Activated T-cell treated with anti-CD3 and anti-CD28 coated beads, Interleukin-2, amount 50 U/mL, for 24 hours (primary cell): ENCODE measurements around the gene TKT.
"Not testable (repeated sequence)": the region's sequence is repeated elsewhere in the genome, so short reads cannot be mapped to it uniquely, and the experiment has no call there.

ENCODE experiments used
- DNase-seq: peaks from one replicate; pipeline ENCODE4 v3.0.0-alpha.2; 2020
- H3K27ac Mint-ChIP-seq: 2 replicates; pipeline ENCODE4 v1.8.0; 2020; ENCODE audit warnings: mild to moderate bottlenecking, mixed read lengths
- H3K27me3 Mint-ChIP-seq: 2 replicates; pipeline ENCODE4 v1.8.0; 2020; ENCODE audit warnings: mixed read lengths
- H3K36me3 Mint-ChIP-seq: 2 replicates; pipeline ENCODE4 v1.8.0; 2020; ENCODE audit warnings: low read depth, mixed read lengths
- H3K4me1 Mint-ChIP-seq: 2 replicates; pipeline ENCODE4 v1.8.0; 2020; ENCODE audit warnings: low read depth, mixed read lengths
- H3K4me3 Mint-ChIP-seq: 2 replicates; pipeline ENCODE4 v1.8.0; 2020; ENCODE audit warnings: mild to moderate bottlenecking, moderate library complexity, mixed read lengths
- H3K9me3 Mint-ChIP-seq: 2 replicates; pipeline ENCODE4 v1.8.0; 2020; ENCODE audit warnings: mixed read lengths

The TKT gene

DNA sequence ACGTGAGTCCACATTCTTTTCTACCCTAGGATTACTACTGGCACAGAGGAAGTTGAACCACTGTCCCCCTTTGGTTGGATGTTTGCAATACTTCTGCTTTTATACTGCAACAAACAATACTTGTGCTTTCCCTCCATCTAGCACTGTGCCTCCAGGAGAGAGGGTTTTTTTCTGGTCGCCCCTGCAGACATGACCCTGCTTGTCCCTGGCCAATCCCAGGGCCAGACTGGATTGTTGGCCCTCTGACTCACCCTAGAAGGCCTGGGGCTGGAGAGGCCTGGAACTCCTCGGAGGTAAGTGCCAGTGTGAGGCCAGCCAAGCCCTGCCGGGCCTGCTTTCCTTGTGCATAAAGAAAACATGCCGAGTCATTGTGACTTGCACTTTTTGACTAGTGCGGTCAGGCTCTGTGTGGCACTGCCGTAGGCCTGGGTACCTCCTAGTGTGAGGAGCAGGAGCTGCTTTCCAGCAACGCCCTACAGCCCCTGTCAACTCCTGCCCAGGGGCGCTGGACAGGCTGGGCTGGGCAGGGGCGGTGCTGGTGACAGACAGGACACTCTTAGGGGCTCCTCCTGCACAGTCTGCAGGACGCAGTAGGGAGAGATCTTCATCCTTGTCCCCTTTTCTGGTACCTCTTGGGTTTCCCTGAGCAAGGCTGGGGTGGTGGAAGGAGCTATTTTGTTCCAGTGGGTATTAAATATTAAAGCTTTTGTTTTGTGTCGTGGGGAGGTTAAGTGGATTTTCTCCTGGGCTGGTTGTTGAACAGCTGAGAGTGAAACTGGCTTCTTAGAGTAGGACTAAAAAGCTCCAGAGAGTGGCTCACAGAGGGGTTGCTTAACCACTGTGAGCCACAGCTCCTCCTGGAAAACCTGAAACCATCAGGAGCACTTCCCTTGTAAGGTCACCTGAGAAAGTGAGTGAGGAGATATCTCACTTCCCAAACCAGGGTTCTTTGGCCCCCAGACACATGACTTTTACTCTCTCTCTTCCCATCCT lies 14.4 kb upstream of the TKT start:
- Mint-ChIP-seq H3K27ac (peak overlapping the region; percentile 82), H3K4me3 (no peak overlapping the region), H3K36me3 (no peaks in the 10 kb centered on the region), H3K27me3 (no peaks in the 10 kb centered on the region), H3K4me1 (peaks cover 14% of the 10 kb centered on the region), H3K9me3 (no peaks in the 10 kb centered on the region)
- no peak for DNase-seq

GRCh38 chr3:53269193-53269592 lies 13.4 kb upstream of the TKT start:
- not testable (repeated sequence) for H3K36me3 Mint-ChIP-seq, H3K4me1 Mint-ChIP-seq, H3K9me3 Mint-ChIP-seq, H3K4me3 Mint-ChIP-seq, H3K27me3 Mint-ChIP-seq, DNase-seq, H3K27ac Mint-ChIP-seq

DNA sequence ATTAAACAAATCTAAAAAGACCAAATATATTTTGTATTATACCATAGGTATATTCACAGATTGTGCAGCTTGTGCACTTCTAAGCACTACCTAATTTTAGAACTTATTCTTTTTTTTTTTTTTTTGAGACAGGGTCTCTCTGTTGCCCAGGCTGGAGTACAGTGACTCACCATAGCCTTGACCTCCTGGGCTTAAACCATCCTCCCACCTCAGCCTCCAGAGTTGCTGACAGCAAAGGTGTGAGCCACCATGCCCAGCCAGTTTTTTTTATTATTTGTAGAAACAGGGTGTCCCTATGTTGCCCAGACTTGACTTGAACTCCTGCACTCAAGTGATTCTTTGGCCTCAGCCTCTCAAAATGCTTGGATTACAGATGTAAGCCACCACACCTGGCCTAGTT lies 11.9 kb upstream of the TKT start:
- Mint-ChIP-seq H3K27me3 (no peaks in the 10 kb centered on the region), H3K4me1 (peaks cover 10% of the 10 kb centered on the region), H3K36me3 (no peaks in the 10 kb centered on the region), H3K9me3 (no peaks in the 10 kb centered on the region), H3K4me3 (no peak overlapping the region), H3K27ac (no peak overlapping the region)
- DNase-seq, result no peak

DNA sequence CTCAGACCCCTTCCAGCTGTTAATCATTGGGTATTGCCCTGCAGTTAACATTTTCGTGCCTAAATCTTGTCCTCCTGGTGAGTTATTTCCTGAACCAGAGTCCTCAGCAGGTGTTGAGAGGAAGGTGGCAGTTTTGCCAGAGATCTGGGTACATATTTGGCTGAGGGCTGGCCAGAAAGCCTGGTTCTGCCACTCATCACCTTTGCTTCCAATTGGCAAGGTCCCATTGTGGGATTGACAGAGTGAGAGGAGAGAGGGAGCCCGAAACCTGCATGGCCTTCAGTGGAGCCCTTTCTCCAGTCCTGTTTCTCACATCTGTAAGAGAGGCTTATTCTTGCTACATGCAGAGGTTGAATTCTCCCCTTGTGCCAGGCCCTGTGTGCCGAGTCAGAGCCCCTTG lies 8.9 kb upstream of the TKT start:
- no peak overlapping the region for H3K4me3 Mint-ChIP-seq
- no peaks in the 10 kb centered on the region for H3K36me3 Mint-ChIP-seq
- no peaks in the 10 kb centered on the region for H3K27me3 Mint-ChIP-seq
- no peak overlapping the region for H3K27ac Mint-ChIP-seq
- no peak for DNase-seq
- H3K4me1 Mint-ChIP-seq, result peaks cover under 1% of the 10 kb centered on the region
- no peaks in the 10 kb centered on the region for H3K9me3 Mint-ChIP-seq

- no peaks in the 10 kb centered on the region for H3K9me3 Mint-ChIP-seq
- no peak overlapping the region for H3K4me3 Mint-ChIP-seq
- H3K36me3 Mint-ChIP-seq, result no peaks in the 10 kb centered on the region
- no peak overlapping the region for H3K27ac Mint-ChIP-seq
- H3K27me3 Mint-ChIP-seq, result no peaks in the 10 kb centered on the region
- no peak for DNase-seq
- no peaks in the 10 kb centered on the region for H3K4me1 Mint-ChIP-seq
These were observed 8.1 kb upstream of the TKT start for GRCh38 chr3:53263907-53264306.

DNA sequence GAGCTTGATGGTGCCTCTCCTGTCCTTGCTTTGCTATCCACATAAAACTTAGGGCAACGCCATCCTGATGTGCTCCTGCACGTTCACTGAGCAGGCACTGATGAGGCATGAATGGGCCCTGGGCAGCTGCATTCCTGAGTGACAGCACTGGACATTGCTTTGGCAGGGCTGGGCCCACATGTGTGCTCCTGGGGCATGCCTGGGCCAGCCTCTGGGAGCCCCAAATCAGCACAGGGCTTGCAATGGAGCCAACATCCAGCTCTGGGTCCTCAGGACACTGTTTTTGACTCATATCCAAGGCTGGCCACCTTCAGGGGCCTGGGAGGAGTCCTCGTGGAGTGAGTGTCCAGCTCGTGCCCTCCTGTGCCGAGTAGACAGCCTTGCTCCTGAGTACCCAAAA lies 5.9 kb upstream of the TKT start:
- Mint-ChIP-seq H3K4me1 (no peaks in the 10 kb centered on the region), H3K27me3 (no peaks in the 10 kb centered on the region), H3K4me3 (no peak overlapping the region), H3K27ac (no peak overlapping the region), H3K9me3 (no peaks in the 10 kb centered on the region), H3K36me3 (no peaks in the 10 kb centered on the region)
- no peak for DNase-seq

- no peak overlapping the region for H3K4me3 Mint-ChIP-seq
- no peak overlapping the region for H3K27ac Mint-ChIP-seq
- H3K4me1 Mint-ChIP-seq, result peaks cover 2% of the 10 kb centered on the region
- no peaks in the 10 kb centered on the region for H3K27me3 Mint-ChIP-seq
- no peaks in the 10 kb centered on the region for H3K9me3 Mint-ChIP-seq
- no peaks in the 10 kb centered on the region for H3K36me3 Mint-ChIP-seq
- DNase-seq, result no peak
These were observed 4.5 kb upstream of the TKT start for GRCh38 chr3:53260286-53260785.

DNA sequence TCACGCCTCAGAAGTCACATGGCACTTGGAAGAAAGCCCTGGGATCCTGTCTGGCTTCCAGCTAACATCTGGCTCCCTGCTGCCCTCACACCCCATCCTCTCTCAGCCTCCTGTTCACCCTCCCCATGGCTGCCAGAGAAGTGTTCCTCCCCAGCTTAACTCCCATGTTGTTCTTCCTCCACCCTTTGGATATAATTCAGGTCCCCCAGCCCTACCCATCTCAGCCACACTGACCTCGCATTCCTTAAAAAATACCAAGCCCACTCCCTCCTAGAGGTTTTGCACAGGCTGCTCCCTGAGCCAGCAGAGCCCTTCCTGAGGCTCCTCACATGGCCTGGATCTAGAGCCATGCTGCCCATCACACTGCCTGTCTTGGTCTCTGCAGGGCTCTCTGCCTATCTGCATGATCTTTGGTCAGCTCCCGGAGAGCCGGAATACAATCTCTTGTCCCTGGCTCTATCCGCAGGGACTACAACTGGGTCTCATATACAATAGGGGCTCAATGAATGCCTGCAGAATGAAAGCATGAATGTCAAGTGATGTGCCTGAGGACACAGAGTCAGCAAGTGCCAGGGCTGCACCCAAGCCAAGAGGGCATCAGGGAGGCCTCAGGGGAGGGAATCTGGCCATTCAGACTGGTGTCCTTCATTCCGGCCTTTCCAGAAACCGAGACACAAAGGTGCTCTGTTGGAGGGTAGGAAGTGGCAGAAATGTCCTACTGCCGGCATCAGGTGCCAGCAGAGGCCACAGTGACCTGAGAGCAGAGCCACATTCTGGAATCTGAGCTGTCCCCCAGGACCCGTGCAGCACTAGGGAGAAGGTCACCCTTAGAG lies 3.8 kb upstream of the TKT start:
- Mint-ChIP-seq H3K4me1 (peaks cover 2% of the 10 kb centered on the region), H3K27me3 (no peaks in the 10 kb centered on the region), H3K36me3 (peaks cover 6% of the 10 kb centered on the region), H3K9me3 (no peaks in the 10 kb centered on the region), H3K4me3 (no peak overlapping the region), H3K27ac (no peak overlapping the region)
- no peak for DNase-seq

DNA sequence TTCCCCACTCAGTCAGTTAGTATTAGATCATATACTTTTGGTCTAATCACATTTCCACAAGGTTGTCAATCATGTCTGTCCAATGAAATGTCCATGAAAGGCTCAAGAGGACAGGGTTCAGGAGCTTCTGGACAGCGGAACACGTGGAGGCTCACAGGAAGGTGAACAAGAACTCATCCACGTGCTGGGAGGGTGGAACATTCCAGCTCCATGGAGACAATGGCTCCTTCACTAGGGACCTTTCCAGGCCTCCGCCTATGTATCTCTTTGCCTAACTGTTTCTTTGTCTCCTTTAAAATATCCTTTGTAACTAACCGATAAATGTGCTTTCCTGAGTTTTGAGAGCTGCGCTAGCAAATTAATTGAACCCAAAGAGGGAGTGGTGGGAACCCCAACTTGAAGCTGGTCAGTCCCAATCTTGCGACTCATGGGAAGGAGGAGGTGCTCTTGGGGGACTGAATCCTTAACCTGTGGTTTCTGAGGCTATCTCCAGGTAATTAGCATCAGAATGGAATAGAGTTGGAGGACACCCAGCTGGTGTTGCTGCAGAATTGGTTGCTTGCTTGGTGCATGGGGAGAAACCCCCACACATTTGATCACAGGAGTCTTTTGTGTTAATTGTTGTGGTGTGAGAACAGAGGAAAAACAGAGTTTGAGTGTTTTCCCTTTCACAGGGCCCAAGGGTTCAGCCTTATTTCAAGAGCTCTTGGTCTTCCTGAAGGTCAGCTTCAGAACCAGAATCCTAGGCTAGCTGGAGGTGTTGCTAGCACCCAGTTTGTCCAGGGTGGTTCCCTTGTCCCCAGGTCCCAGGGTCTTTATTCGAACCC lies 3.0 kb upstream of the TKT start:
- no peak for DNase-seq
- Mint-ChIP-seq H3K36me3 (peaks cover 15% of the 10 kb centered on the region), H3K9me3 (no peaks in the 10 kb centered on the region), H3K27me3 (no peaks in the 10 kb centered on the region), H3K4me1 (peaks cover 9% of the 10 kb centered on the region), H3K27ac (no peak overlapping the region), H3K4me3 (no peak overlapping the region)

DNA sequence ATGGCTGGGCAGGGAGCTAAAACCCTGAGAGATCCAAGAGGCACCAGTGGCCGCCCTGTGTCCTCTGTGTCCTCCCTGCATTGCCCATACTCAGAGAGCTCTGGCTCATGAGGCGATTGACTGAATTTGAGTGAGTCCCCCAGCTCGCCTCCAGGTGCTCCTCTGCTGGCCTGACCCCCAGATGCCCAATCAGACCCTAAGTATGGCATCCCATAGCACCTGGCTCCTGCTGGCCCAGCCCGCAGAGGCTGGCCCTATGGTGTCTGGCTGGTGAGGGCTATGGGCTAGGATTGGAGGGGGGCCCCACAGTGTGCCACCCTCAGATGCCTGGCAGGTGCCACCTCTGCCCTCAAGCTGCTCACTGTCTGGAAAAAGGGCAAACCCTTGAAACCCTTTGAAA lies 1.6 kb upstream of the TKT start:
- no peaks in the 10 kb centered on the region for H3K9me3 Mint-ChIP-seq
- peaks cover 28% of the 10 kb centered on the region for H3K36me3 Mint-ChIP-seq
- H3K27ac Mint-ChIP-seq, result no peak overlapping the region
- peaks cover 22% of the 10 kb centered on the region for H3K4me1 Mint-ChIP-seq
- DNase-seq, result no peak
- no peak overlapping the region for H3K4me3 Mint-ChIP-seq
- H3K27me3 Mint-ChIP-seq, result no peaks in the 10 kb centered on the region

GRCh38 chr3:53256704-53257055 lies 858 bp upstream of the TKT start:
- peak overlapping the region; percentile 72 for H3K4me3 Mint-ChIP-seq
- H3K27me3 Mint-ChIP-seq, result no peaks in the 10 kb centered on the region
- DNase-seq, result no peak
- H3K4me1 Mint-ChIP-seq, result peaks cover 29% of the 10 kb centered on the region
- no peaks in the 10 kb centered on the region for H3K9me3 Mint-ChIP-seq
- no peak overlapping the region for H3K27ac Mint-ChIP-seq
- H3K36me3 Mint-ChIP-seq, result peaks cover 36% of the 10 kb centered on the region

GRCh38 chr3:53255423-53255774 lies 423 bp downstream of the TKT start:
- peak overlapping the region; percentile 93 for H3K4me3 Mint-ChIP-seq
- peaks cover 42% of the 10 kb centered on the region for H3K36me3 Mint-ChIP-seq
- H3K9me3 Mint-ChIP-seq, result no peaks in the 10 kb centered on the region
- peaks cover 40% of the 10 kb centered on the region for H3K4me1 Mint-ChIP-seq
- peak; percentile 74 for DNase-seq
- H3K27ac Mint-ChIP-seq, result peak overlapping the region; percentile 91
- H3K27me3 Mint-ChIP-seq, result no peaks in the 10 kb centered on the region

- peak; percentile 74 for DNase-seq
- H3K4me3 Mint-ChIP-seq, result peak overlapping the region; percentile 93
- H3K27ac Mint-ChIP-seq, result peak overlapping the region; percentile 91
- no peaks in the 10 kb centered on the region for H3K9me3 Mint-ChIP-seq
- peaks cover 45% of the 10 kb centered on the region for H3K36me3 Mint-ChIP-seq
- H3K27me3 Mint-ChIP-seq, result no peaks in the 10 kb centered on the region
- peaks cover 46% of the 10 kb centered on the region for H3K4me1 Mint-ChIP-seq
These were observed 1.1 kb downstream of the TKT start for GRCh38 chr3:53254509-53255422.
